ENCODE measurements around the gene KDR. TPM values are rescaled to one million over a fixed set of nuclear protein-coding genes. Genes with fewer than 3 reads are reported as not detected.

KDR gene
- total RNA-seq, 2 donors from 2014 or later: 32.5 to 52.9 TPM

- Histone ChIP-seq H3K4me3 (no peak overlapping the region), H3K9me3 (no peaks in the 10 kb centered on the region), H3K27ac (no peak overlapping the region), H3K4me1 (peaks cover 0 to 18% of the 10 kb centered on the region in 2 donors), H3K27me3 (no peaks in the 10 kb centered on the region), H3K36me3 (no peaks in the 10 kb centered on the region)
- TF ChIP-seq CTCF (IDR thresholded peaks at IDR 0.05): no peak
- no peak for DNase-seq (ENCODE audit: low spot score)
Observed at GRCh38 chr4:55029321-55029720, 96.1 kb downstream of the KDR start.

Other genes with a start within 250 kb of the KDR start
- 1 to 10 TPM; 6.0 to 8.3 TPM for gene SRD5A3, start 220.6 kb upstream of the KDR start, total RNA-seq

All from right atrium auricular region (tissue), 2 donors.